ENCODE data around the gene METTL2B. TPM values are rescaled to one million over a fixed set of nuclear protein-coding genes. Genes with fewer than 3 reads are reported as not detected.

Gene METTL2B
- total RNA-seq, 1 experiment from 2014 or later: 44.3 TPM

DNA sequence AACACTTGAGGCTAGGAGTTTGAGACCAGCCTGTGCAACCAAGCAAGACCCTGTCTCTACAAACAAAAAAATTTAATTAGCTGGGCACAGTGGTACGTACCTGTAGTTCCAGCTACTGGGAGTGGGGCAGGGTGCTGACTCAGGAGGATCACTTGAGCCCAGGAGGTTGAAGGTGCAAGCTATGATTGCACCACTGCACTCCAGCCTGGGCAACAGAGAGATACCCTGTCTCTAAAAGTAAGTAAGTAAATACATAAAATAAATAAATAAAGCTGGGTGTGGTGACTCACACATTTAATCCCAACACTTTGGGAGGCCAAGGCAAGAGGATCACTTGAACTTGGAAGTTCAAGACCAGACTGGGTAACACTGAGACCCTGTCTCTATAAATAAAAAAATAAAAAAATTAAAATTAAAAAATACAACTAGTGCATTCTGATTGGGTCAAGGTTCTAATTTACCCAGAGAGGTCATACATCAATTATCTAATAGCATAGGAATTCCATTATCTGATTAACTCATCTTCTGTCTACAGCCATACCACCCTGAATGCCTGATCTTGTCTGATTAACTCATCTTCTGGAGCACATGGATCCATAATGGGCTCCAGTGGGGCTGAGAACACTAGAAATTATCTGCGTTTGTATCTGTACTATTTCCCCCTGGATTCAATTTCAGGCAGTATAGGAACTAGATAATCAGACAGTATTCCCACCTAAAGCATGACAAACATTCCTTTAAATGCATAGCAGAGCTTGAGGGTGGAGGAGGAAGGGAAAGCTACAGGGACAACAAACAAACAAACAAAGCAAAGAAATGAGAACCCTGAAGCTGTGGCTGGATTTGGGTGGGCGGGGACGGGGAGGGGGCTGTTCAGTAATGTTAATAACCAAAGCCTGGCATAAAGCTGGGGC is 41.9 kb upstream of the METTL2B start:
- H4K8ac ChIP-seq (replicated peaks; ENCODE audit: insufficient read length, low read depth, low read length): no peak overlapping the region
- peaks cover 3% of the 10 kb centered on the region for H3K27me3 Mint-ChIP-seq (ENCODE audit: low read depth)
- no peak for TF ChIP-seq CTCF (conservative IDR thresholded peaks at IDR 0.05)
- H3T11ph ChIP-seq (ENCODE audit: low read length): no peak overlapping the region
- H3K4me1 ChIP-seq (ENCODE audit: insufficient read depth, low read length): no peaks in the 10 kb centered on the region
- no peak overlapping the region for H4K5ac ChIP-seq (ENCODE audit: insufficient read length, low read depth, low read length)
- no peak overlapping the region for H2AK5ac ChIP-seq (ENCODE audit: insufficient read length, low read length)
- H3K9ac ChIP-seq (ENCODE audit: extremely low read depth, insufficient read length, low read length): no peak overlapping the region
- no peaks in the 10 kb centered on the region for H3K79me1 ChIP-seq (ENCODE audit: insufficient read depth, low read depth, low read length, poor library complexity, severe bottlenecking)
- no peak overlapping the region for H3K4ac ChIP-seq (ENCODE audit: low read depth, low read length)
- H3K9me3 Mint-ChIP-seq: no peaks in the 10 kb centered on the region
- no peak overlapping the region for H4K91ac ChIP-seq (ENCODE audit: insufficient read length, low read depth, low read length)
- no peak overlapping the region for H3K27ac ChIP-seq (ENCODE audit: insufficient read length, low read depth, low read length)
- no peaks in the 10 kb centered on the region for H3K27me3 ChIP-seq (ENCODE audit: insufficient read depth, low read length)
- peak overlapping the region in 1 of 3 experiments; percentile 47; a peak in 1 of 7 replicates for H3K27ac Mint-ChIP-seq
- no peaks in the 10 kb centered on the region for H3K23me2 ChIP-seq (ENCODE audit: insufficient read length, low read depth, low read length, poor library complexity, severe bottlenecking)
- H2BK12ac ChIP-seq (ENCODE audit: insufficient read length, low read depth, low read length): no peak overlapping the region
- no peaks in the 10 kb centered on the region for H3K9me3 ChIP-seq (ENCODE audit: control insufficient read depth, low read depth, low read length)
- WGBS (ENCODE audit: extremely low coverage, insufficient read length, low lambda C conversion rate): no CpG with 5 or more reads among the region's 4 CpGs
- no peaks in the 10 kb centered on the region for H3K79me2 ChIP-seq (ENCODE audit: insufficient read depth, low read length)
- no peak overlapping the region for H2AFZ ChIP-seq (ENCODE audit: low read length)
- no peak overlapping the region for H3K18ac ChIP-seq (ENCODE audit: insufficient read length, low read depth, low read length)
- no peak overlapping the region for H2BK15ac ChIP-seq (ENCODE audit: low read depth, low read length)
- no peaks in the 10 kb centered on the region for H4K20me1 ChIP-seq (ENCODE audit: control insufficient read depth, insufficient read depth, insufficient read length)
- H2BK5ac ChIP-seq (ENCODE audit: insufficient read length, low read length): no peak overlapping the region
- no peak overlapping the region for H3K23ac ChIP-seq (ENCODE audit: insufficient read length, low read depth, low read length)
- no peaks in the 10 kb centered on the region for H3K36me3 Mint-ChIP-seq (ENCODE audit: insufficient read depth in 1 of 3, low read depth in 3 of 3)
- H2BK20ac ChIP-seq (ENCODE audit: low read depth, low read length, poor library complexity, severe bottlenecking): no peak overlapping the region
- no peak overlapping the region for H2BK120ac ChIP-seq (ENCODE audit: low read depth, low read length, poor library complexity, severe bottlenecking)
- peaks cover 19 to 26% of the 10 kb centered on the region in 2 experiments for H3K4me1 Mint-ChIP-seq
- no peak overlapping the region for H3K4me2 ChIP-seq (ENCODE audit: insufficient read depth, insufficient read length, low read length)
- no peak overlapping the region for H3K14ac ChIP-seq (ENCODE audit: insufficient read depth, low read length)
- no peak overlapping the region for H3K56ac ChIP-seq (ENCODE audit: insufficient read length, low read depth, low read length)
- no peak for DNase-seq
- H3K4me3 Mint-ChIP-seq: no peak overlapping the region

Data from H9 (cell line).